ENCODE data around the gene GTPBP6. TPM values are rescaled to one million over a fixed set of nuclear protein-coding genes. Genes with fewer than 3 reads are reported as not detected.

GTPBP6 gene
- total RNA-seq, 1 experiment from 2014 or later = 37.4 TPM

GRCh38 chrX:310621-311155 lies 7.9 kb downstream of the GTPBP6 start:
- Histone ChIP-seq H3K4me3 (ENCODE audit: low read depth in 2 of 2, low read length in 2 of 2) (no peak overlapping the region), H3K9me3 (ENCODE audit: control insufficient read depth, insufficient read depth, low read depth, low read length) (no peaks in the 10 kb centered on the region), H3K4me1 (ENCODE audit: control insufficient read depth, insufficient read depth, low read length) (no peaks in the 10 kb centered on the region), H3K27me3 (ENCODE audit: control insufficient read depth, insufficient read depth, low read length) (no peaks in the 10 kb centered on the region), H3K27ac (ENCODE audit: low read length) (no peak overlapping the region), H3K36me3 (ENCODE audit: control insufficient read depth, insufficient read depth, low read length) (no peaks in the 10 kb centered on the region)
- TF ChIP-seq CTCF (IDR thresholded peaks at IDR 0.05) (no peak), REST (IDR thresholded peaks at IDR 0.05; ENCODE audit: insufficient read depth in 1 of 2, low read depth in 2 of 2, low read length in 1 of 2) (no peak), TCF7L2 (IDR thresholded peaks at IDR 0.05; ENCODE audit: low read depth, low read length) (no peak), POLR2AphosphoS5 (IDR thresholded peaks at IDR 0.05; ENCODE audit: low read depth, low read length) (no peak), SIN3A (IDR thresholded peaks at IDR 0.05; ENCODE audit: borderline replicate concordance, insufficient read depth, low read depth, low read length) (no peak)
- POLR2A ChIA-PET = no interaction called here
- in situ Hi-C loops (cut with HindIII; ENCODE audit: low pct_unique_long_range_greater_than_20kb, low sequenced_read_pairs) = no loop called here
- intact Hi-C loops (cut with micrococcal nuclease; ENCODE audit: unreplicated experiment) = no loop called here
- DNase-seq (ENCODE audit: low read depth, low spot score) = no peak
- ATAC-seq = no peak
- CTCF ChIA-PET = no interaction called here
- no TSS peak for BruUV-seq (replicated peaks)

GRCh38 chrX:308821-309520 lies 9.6 kb downstream of the GTPBP6 start:
- Histone ChIP-seq H3K4me3 (ENCODE audit: low read depth in 2 of 2, low read length in 2 of 2) (no peak overlapping the region), H3K9me3 (ENCODE audit: control insufficient read depth, insufficient read depth, low read depth, low read length) (no peaks in the 10 kb centered on the region), H3K27ac (ENCODE audit: low read length) (no peak overlapping the region), H3K36me3 (ENCODE audit: control insufficient read depth, insufficient read depth, low read length) (no peaks in the 10 kb centered on the region), H3K4me1 (ENCODE audit: control insufficient read depth, insufficient read depth, low read length) (no peaks in the 10 kb centered on the region), H3K27me3 (ENCODE audit: control insufficient read depth, insufficient read depth, low read length) (no peaks in the 10 kb centered on the region)
- no TSS peak for BruUV-seq (replicated peaks)
- in situ Hi-C loops (cut with HindIII; ENCODE audit: low pct_unique_long_range_greater_than_20kb, low sequenced_read_pairs) = no loop called here
- TF ChIP-seq REST (IDR thresholded peaks at IDR 0.05; ENCODE audit: insufficient read depth in 1 of 2, low read depth in 2 of 2, low read length in 1 of 2) (no peak), SIN3A (IDR thresholded peaks at IDR 0.05; ENCODE audit: borderline replicate concordance, insufficient read depth, low read depth, low read length) (no peak), TCF7L2 (IDR thresholded peaks at IDR 0.05; ENCODE audit: low read depth, low read length) (no peak), POLR2AphosphoS5 (IDR thresholded peaks at IDR 0.05; ENCODE audit: low read depth, low read length) (no peak), CTCF (IDR thresholded peaks at IDR 0.05) (no peak)
- ChIA-PET POLR2A (no interaction called here), CTCF (no interaction called here)
- ATAC-seq = no peak
- no peak for DNase-seq (ENCODE audit: low read depth, low spot score)
- intact Hi-C loops (cut with micrococcal nuclease; ENCODE audit: unreplicated experiment) = no loop called here

All from Panc1 (cell line).